ENCODE data around the gene AIDA.

AIDA gene

DNA sequence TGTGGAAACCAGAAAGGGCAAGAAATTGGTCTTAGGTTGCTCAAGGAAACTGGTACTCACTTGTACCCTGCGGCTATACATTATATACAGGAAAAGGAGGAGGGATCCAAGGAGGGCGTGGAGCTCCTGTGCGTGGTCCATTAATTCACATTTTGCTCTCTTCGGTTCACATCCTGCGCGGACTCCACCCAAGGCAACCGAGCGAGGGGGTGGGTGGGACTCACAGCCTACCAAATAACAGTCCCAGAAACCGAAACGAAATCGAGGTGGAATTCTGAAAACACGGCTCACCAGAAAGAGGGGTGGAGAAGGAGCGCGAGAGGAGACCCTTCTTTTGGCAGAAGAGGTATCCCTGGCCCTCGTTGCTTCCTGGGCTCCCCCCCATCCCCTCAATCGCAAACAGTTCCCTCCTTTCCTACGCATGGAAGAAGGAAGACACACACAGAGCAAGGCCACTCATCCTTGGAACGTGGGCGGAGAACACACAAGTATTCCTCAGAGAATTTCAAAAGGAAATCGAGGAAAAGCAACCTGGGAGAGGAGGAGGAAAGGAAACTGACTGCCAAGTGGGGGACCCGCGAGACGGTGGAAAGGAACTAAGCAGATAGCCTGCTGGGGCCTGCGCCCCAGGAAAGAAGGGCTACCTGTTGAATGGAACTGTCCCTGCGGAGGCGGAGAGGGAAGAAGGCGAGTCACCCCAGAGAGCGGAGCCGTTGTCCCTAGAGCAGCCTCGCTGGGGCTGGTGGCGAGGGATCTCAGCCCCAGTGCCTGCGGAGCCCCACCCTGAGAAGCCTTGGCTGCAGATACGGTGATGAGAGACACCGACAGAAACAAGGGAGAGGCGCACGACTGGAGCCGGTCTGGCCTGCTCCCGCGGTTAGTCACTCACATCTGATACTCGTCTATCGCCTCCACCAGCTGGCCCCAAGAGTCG is 705 bp downstream of the AIDA start:
- H3K4me3 ChIP-seq (ENCODE audit: low read depth, low read length): peak overlapping the region; percentile 98
- no peak for DNase-seq (ENCODE audit: low read depth)
- TF ChIP-seq, protein P1, sequence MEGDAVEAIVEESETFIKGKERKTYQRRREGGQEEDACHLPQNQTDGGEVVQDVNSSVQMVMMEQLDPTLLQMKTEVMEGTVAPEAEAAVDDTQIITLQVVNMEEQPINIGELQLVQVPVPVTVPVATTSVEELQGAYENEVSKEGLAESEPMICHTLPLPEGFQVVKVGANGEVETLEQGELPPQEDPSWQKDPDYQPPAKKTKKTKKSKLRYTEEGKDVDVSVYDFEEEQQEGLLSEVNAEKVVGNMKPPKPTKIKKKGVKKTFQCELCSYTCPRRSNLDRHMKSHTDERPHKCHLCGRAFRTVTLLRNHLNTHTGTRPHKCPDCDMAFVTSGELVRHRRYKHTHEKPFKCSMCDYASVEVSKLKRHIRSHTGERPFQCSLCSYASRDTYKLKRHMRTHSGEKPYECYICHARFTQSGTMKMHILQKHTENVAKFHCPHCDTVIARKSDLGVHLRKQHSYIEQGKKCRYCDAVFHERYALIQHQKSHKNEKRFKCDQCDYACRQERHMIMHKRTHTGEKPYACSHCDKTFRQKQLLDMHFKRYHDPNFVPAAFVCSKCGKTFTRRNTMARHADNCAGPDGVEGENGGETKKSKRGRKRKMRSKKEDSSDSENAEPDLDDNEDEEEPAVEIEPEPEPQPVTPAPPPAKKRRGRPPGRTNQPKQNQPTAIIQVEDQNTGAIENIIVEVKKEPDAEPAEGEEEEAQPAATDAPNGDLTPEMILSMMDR (IDR thresholded peaks at IDR 0.05; ENCODE audit: low read depth, low read length, missing control alignments): no peak

DNA sequence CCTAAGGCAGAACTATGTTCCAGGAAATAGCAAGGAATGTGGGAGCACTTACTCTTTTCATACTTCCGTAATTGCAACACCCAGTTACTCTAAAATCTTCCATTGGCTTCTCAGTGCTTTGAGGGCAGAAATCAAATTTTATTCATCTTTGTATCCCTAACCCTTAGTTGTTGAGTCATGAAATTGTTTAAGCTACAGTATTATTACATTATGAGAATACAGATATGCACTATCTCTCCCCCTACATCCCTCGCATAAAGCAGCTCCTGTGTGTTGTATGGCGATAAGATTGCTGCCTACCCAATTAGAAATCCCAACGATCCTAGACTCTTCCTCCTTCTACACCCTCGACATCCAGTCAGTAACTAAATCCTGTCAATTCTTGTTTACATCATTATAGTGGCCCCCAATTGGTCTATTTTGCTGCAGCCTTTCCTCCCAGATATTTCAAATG is 2.6 kb downstream of the AIDA start:
- TF ChIP-seq, protein P1 (IDR thresholded peaks at IDR 0.05; ENCODE audit: low read depth, low read length, missing control alignments): no peak
- no peak overlapping the region for H3K4me3 ChIP-seq (ENCODE audit: low read depth, low read length)
- DNase-seq (ENCODE audit: low read depth): no peak

DNA sequence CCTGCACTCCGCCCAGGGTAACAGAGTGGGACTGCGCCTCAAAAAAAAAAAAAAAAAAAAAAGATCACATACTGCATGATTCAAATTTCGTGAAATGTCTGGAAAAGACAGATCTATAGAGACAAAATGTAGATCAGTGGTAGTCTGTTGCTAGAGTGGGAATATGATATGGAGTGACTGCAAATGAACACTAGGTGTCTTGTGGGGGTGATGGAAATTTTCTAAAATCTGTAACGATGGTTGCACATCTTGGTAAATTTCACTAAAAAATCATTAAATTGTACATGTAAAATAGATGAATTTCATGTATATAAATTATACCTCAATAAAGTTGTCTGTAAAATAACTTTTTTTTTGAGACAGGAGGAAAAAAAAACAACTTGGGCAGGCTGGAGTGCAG is 5.5 kb downstream of the AIDA start:
- TF ChIP-seq, protein P1 (IDR thresholded peaks at IDR 0.05; ENCODE audit: low read depth, low read length, missing control alignments): no peak
- no peak for DNase-seq (ENCODE audit: low read depth)
- no peak overlapping the region for H3K4me3 ChIP-seq (ENCODE audit: low read depth, low read length)

DNA sequence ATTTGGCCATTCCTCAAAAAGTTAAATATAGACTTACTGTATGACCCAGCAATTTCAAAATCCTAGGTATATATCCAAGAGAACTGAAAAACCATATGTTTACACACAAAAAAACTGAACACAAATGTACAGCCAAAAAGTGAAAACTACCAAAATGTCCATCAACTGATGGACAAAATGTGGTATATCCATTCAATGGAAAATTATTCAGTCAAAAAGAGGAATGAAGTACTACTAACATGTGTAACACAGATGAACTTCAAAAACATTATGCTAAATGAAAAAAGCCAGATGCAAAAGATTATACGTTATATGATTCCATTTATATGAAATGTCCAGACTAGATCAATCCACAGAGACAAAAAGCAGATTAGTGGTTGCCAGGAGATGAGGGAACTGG is 8.0 kb downstream of the AIDA start:
- no peak for DNase-seq (ENCODE audit: low read depth)
- TF ChIP-seq, protein P1 (IDR thresholded peaks at IDR 0.05; ENCODE audit: low read depth, low read length, missing control alignments): no peak
- H3K4me3 ChIP-seq (ENCODE audit: low read depth, low read length): no peak overlapping the region

DNA sequence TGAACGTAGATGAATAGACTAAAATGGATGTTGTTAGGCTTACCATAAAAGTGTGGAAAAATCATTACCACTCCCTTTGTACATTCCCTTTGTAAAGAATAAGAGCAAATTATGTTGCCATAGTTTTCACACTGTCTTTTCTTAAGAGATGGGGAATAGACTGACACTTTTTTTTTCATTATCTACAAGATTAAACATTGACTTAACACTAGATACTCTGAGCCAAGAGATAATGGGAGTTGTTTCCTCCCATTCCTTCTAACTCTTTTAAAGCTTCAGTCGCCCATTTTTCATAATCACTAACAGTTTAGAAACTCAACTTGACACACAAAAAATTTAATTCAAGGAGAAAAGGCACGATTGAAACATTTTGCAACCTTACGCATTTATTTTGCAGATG is 10.1 kb downstream of the AIDA start:
- TF ChIP-seq, protein P1 (IDR thresholded peaks at IDR 0.05; ENCODE audit: low read depth, low read length, missing control alignments): no peak
- H3K4me3 ChIP-seq (ENCODE audit: low read depth, low read length): no peak overlapping the region
- no peak for DNase-seq (ENCODE audit: low read depth)

DNA sequence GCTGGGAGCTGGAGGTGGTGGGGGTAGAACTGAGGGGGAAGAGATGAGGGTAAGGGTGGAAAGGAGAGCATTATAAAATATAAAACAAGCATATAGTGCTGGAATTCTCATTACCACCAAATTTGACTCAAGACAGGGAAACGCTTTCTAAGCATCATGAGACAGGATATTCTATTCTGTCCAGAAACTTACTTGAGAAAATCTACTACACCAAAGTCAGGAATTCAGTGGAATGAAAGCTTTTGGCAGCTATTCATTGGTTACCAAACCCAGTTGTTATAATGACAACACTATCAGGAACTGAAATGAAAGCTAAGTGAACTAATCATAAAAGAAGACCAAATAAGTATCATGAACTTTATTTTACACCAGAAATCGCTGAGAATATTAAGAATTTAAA is 14.5 kb downstream of the AIDA start:
- TF ChIP-seq, protein P1 (IDR thresholded peaks at IDR 0.05; ENCODE audit: low read depth, low read length, missing control alignments): no peak
- H3K4me3 ChIP-seq (ENCODE audit: low read depth, low read length): no peak overlapping the region
- DNase-seq (ENCODE audit: low read depth): no peak

DNA sequence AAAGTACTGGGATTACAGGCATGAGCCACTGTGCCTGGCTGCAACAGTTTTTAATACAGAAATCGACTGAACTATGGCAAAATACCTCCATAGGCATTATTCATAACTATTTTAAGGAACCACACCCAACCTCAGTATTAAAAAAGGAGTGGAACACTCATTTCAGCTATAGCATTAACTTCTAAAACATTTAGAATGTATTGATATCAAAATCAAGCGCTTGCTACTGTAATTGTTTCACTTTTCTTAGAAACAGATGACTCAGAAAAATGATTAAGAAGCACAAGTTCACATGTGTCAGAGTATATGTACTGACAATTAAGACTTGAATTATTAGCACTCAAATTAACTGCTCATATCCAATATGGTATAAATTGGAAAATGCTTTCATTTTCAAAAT is 15.1 kb downstream of the AIDA start:
- H3K4me3 ChIP-seq (ENCODE audit: low read depth, low read length): no peak overlapping the region
- no peak for DNase-seq (ENCODE audit: low read depth)
- TF ChIP-seq, protein P1 (IDR thresholded peaks at IDR 0.05; ENCODE audit: low read depth, low read length, missing control alignments): no peak
